ENCODE measurements around the gene ARPP21.
"Not testable (repeated sequence)": the region's sequence is repeated elsewhere in the genome, so short reads cannot be mapped to it uniquely, and the experiment has no call there.

ARPP21 gene

GRCh38 chr3:35639254-35640186, at the start of gene ARPP21:
TSS of gene ARPP21 (plus strand) at chr3:35639525. CDS start at chr3:35681752, 42,227 bp downstream.
- DNase-seq, result no peak

GRCh38 chr3:35592589-35593295, 46.6 kb upstream of the ARPP21 start:
- DNase-seq, result no peak

- no peak for DNase-seq
These were observed 44.6 kb upstream of the ARPP21 start for GRCh38 chr3:35594739-35595138.

- DNase-seq, result no peak
These were observed 42.9 kb upstream of the ARPP21 start for GRCh38 chr3:35596335-35596995.

GRCh38 chr3:35597490-35597889, 41.8 kb upstream of the ARPP21 start:
- DNase-seq, result no peak

GRCh38 chr3:35598804-35599203, 40.5 kb upstream of the ARPP21 start:
- DNase-seq, result no peak

- peak; percentile 9 for DNase-seq
These were observed 37.4 kb upstream of the ARPP21 start for GRCh38 chr3:35601959-35602358.

- no peak for DNase-seq
These were observed 36.9 kb upstream of the ARPP21 start for GRCh38 chr3:35602395-35602936.

GRCh38 chr3:35616346-35616745, 23.0 kb upstream of the ARPP21 start:
- no peak for DNase-seq

- no peak for DNase-seq
These were observed 22.0 kb upstream of the ARPP21 start for GRCh38 chr3:35617370-35617769.

- not testable (repeated sequence) for DNase-seq
These were observed 19.1 kb upstream of the ARPP21 start for GRCh38 chr3:35620238-35620637.

- DNase-seq, result no peak
These were observed 14.6 kb upstream of the ARPP21 start for GRCh38 chr3:35624698-35625097.

- DNase-seq, result no peak
These were observed 5.8 kb upstream of the ARPP21 start for GRCh38 chr3:35633332-35634124.

GRCh38 chr3:35635407-35635806, 3.9 kb upstream of the ARPP21 start:
- no peak for DNase-seq

- no peak for DNase-seq
These were observed 3.2 kb upstream of the ARPP21 start for GRCh38 chr3:35635926-35636683.

GRCh38 chr3:35638251-35638979, 910 bp upstream of the ARPP21 start:
- DNase-seq, result no peak

GRCh38 chr3:35638980-35639253, 408 bp upstream of the ARPP21 start:
- DNase-seq, result no peak

- DNase-seq, result no peak
These were observed 1.2 kb downstream of the ARPP21 start for GRCh38 chr3:35640190-35641165.

- DNase-seq, result no peak
These were observed 2.0 kb downstream of the ARPP21 start for GRCh38 chr3:35641331-35641730.
